ENCODE measurements around the gene HSD3B7.
"Not testable (repeated sequence)": the region's sequence is repeated elsewhere in the genome, so short reads cannot be mapped to it uniquely, and the experiment has no call there.

The HSD3B7 gene

GRCh38 chr16:30984669-30985400 lies at the start of gene HSD3B7:
HSD3B7 (plus strand) TSS chr16:30985207; CDS start chr16:30985659, 452 bp downstream.
- H3K4me3 ChIP-seq (ENCODE audit: low read depth, low read length): peak within 1 kb of the TSS; percentile 47

GRCh38 chr16:30937692-30938091 lies 47.3 kb upstream of the HSD3B7 start:
- no peak overlapping the region for H3K4me3 ChIP-seq (ENCODE audit: low read depth, low read length)
- no peak for DNase-seq (ENCODE audit: low read depth)

More at GRCh38 chr16:30984669-30985400, at the start of gene HSD3B7:
- peak; percentile 30 for DNase-seq (ENCODE audit: low read depth)

GRCh38 chr16:30939571-30939970 lies 45.4 kb upstream of the HSD3B7 start:
- not testable (repeated sequence) for H3K4me3 ChIP-seq (ENCODE audit: low read depth, low read length); DNase-seq (ENCODE audit: low read depth)

GRCh38 chr16:30941600-30942425 lies 43.2 kb upstream of the HSD3B7 start:
- no peak for DNase-seq (ENCODE audit: low read depth)
- no peak overlapping the region for H3K4me3 ChIP-seq (ENCODE audit: low read depth, low read length)

GRCh38 chr16:30942426-30942806 lies 42.6 kb upstream of the HSD3B7 start:
- no peak for DNase-seq (ENCODE audit: low read depth)
- H3K4me3 ChIP-seq (ENCODE audit: low read depth, low read length): no peak overlapping the region

GRCh38 chr16:30944352-30944751 lies 40.7 kb upstream of the HSD3B7 start:
- no peak for DNase-seq (ENCODE audit: low read depth)
- H3K4me3 ChIP-seq (ENCODE audit: low read depth, low read length): no peak overlapping the region

- H3K4me3 ChIP-seq (ENCODE audit: low read depth, low read length): no peak overlapping the region
- no peak for DNase-seq (ENCODE audit: low read depth)
Observed at GRCh38 chr16:30946671-30947540, 38.1 kb upstream of the HSD3B7 start.

GRCh38 chr16:30947541-30947858 lies 37.5 kb upstream of the HSD3B7 start:
- no peak for DNase-seq (ENCODE audit: low read depth)
- no peak overlapping the region for H3K4me3 ChIP-seq (ENCODE audit: low read depth, low read length)

GRCh38 chr16:30947859-30948666 lies 36.9 kb upstream of the HSD3B7 start:
- H3K4me3 ChIP-seq (ENCODE audit: low read depth, low read length): peak overlapping the region; percentile 80
- peak; percentile 93 for DNase-seq (ENCODE audit: low read depth)

GRCh38 chr16:30948667-30949649 lies 36.0 kb upstream of the HSD3B7 start, which contains the start of gene ORAI3:
ORAI3 (plus strand) TSS chr16:30949068; CDS start chr16:30949290, 222 bp downstream.
- DNase-seq (ENCODE audit: low read depth): no peak
- peak within 1 kb of the TSS; percentile 80 for H3K4me3 ChIP-seq (ENCODE audit: low read depth, low read length)

GRCh38 chr16:30949650-30950515 lies 35.1 kb upstream of the HSD3B7 start:
- H3K4me3 ChIP-seq (ENCODE audit: low read depth, low read length): peak overlapping the region; percentile 80
- DNase-seq (ENCODE audit: low read depth): no peak

- H3K4me3 ChIP-seq (ENCODE audit: low read depth, low read length): peak overlapping the region; percentile 80
Observed at GRCh38 chr16:30950516-30951065, 34.4 kb upstream of the HSD3B7 start.

GRCh38 chr16:30951193-30951592 lies 33.8 kb upstream of the HSD3B7 start:
- no peak for DNase-seq (ENCODE audit: low read depth)
- no peak overlapping the region for H3K4me3 ChIP-seq (ENCODE audit: low read depth, low read length)

More at GRCh38 chr16:30950516-30951065, 34.4 kb upstream of the HSD3B7 start:
- no peak for DNase-seq (ENCODE audit: low read depth)

- no peak overlapping the region for H3K4me3 ChIP-seq (ENCODE audit: low read depth, low read length)
- DNase-seq (ENCODE audit: low read depth): no peak
Observed at GRCh38 chr16:30951750-30952149, 33.3 kb upstream of the HSD3B7 start.

- no peak for DNase-seq (ENCODE audit: low read depth)
- no peak overlapping the region for H3K4me3 ChIP-seq (ENCODE audit: low read depth, low read length)
Observed at GRCh38 chr16:30953111-30953510, 31.9 kb upstream of the HSD3B7 start.

- H3K4me3 ChIP-seq (ENCODE audit: low read depth, low read length): no peak overlapping the region
- DNase-seq (ENCODE audit: low read depth): no peak
Observed at GRCh38 chr16:30953511-30954124, 31.4 kb upstream of the HSD3B7 start.
